Measurements from ENCODE around the gene SAPCD2.

DNA sequence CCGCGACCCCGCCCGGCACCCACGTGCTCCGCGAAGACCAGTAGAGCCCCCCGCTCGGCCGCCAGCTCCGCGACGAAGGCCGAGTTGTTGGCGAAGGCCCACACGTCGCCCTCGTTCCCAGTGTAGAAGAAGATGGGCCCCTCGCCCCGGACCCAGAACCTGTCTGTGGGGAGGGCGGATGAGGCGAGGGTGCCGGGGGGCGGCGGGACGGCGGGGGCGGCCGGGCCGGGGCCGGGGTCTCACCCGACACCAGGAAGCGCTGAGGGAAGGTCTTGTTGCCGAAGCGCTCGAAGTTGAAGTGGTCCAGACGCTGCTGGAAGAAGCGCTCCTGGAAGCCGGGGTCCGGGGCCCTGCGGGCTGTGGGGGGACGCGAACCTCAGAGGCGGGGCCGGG, 43.9 kb upstream of the SAPCD2 start:
- no peak for TF ChIP-seq POLR2A (IDR thresholded peaks at IDR 0.05; ENCODE audit: low read depth, low read length)
- TF ChIP-seq CEBPB (IDR thresholded peaks at IDR 0.05; ENCODE audit: low read depth, low read length), result no peak
- TF ChIP-seq FOS (IDR thresholded peaks at IDR 0.05; ENCODE audit: low read depth, low read length), result no peak
- no peak for TF ChIP-seq CTCF (conservative IDR thresholded peaks at IDR 0.05; ENCODE audit: low read depth, low read length)
- no peak for TF ChIP-seq MXI1 (IDR thresholded peaks at IDR 0.05; ENCODE audit: borderline replicate concordance, low read depth, low read length)
- TF ChIP-seq, protein P1, sequence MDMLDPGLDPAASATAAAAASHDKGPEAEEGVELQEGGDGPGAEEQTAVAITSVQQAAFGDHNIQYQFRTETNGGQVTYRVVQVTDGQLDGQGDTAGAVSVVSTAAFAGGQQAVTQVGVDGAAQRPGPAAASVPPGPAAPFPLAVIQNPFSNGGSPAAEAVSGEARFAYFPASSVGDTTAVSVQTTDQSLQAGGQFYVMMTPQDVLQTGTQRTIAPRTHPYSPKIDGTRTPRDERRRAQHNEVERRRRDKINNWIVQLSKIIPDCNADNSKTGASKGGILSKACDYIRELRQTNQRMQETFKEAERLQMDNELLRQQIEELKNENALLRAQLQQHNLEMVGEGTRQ (IDR thresholded peaks at IDR 0.05; ENCODE audit: low read depth, low read length), result no peak
- TF ChIP-seq RFX5 (IDR thresholded peaks at IDR 0.05; ENCODE audit: low read depth, low read length), result no peak
- TF ChIP-seq MAFK (IDR thresholded peaks at IDR 0.05; ENCODE audit: low read depth, low read length), result no peak
- no peak for TF ChIP-seq SMC3 (IDR thresholded peaks at IDR 0.05; ENCODE audit: low read depth, low read length)
